ENCODE measurements around the gene RPA3. TPM values are rescaled to one million over a fixed set of nuclear protein-coding genes. Genes with fewer than 3 reads are reported as not detected.

RPA3 gene
- total and polyA plus RNA-seq, 2 of the 13 experiments (the other 11 are each of a cell fraction or from before 2014, with no cell fraction given) = 38.3 to 154 TPM

- H3K27ac ChIP-seq (ENCODE audit: extremely low read length, insufficient read depth, low read length) = peak overlapping the region; percentile 58
- FAIRE-seq = no peak
- H3K36me3 ChIP-seq (replicated peaks in 1 of 2; ENCODE audit: control insufficient read depth in 1 of 2, insufficient read depth in 2 of 2, low read length in 2 of 2) = no peaks in the 10 kb centered on the region
- in situ Hi-C loops (cut with HindIII; ENCODE audit: extremely low pct_ligation_motif_present, low pct_unique_long_range_greater_than_20kb) = no loop called here
- WGBS (ENCODE audit: low lambda C conversion rate) = 30% methylated on average over 5 of the region's 6 CpGs
- H4K20me1 ChIP-seq (ENCODE audit: insufficient read depth, low read length) = no peaks in the 10 kb centered on the region
- no peaks in the 10 kb centered on the region for H3K27me3 ChIP-seq (ENCODE audit: control insufficient read depth in 1 of 2, insufficient read depth in 2 of 2, low read length in 2 of 2)
- CTCF ChIA-PET (ENCODE audit: low intra/inter-chr PET ratio, low total read pairs) = no interaction called here
- peaks cover 38% of the 10 kb centered on the region for H3K79me2 ChIP-seq (ENCODE audit: insufficient read depth, low read length)
- H3K4me2 ChIP-seq (ENCODE audit: low read depth, low read length) = peak overlapping the region; percentile 21
- no peaks in the 10 kb centered on the region for H3K9me3 ChIP-seq (ENCODE audit: low read length)
- ATAC-seq = peak; percentile 69
- H3K4me3 ChIP-seq (replicated peaks in 1 of 3; ENCODE audit: insufficient read depth in 1 of 3, low read depth in 2 of 3, low read length in 3 of 3) = no peak overlapping the region
- intact Hi-C loops (cut with micrococcal nuclease; ENCODE audit: unreplicated experiment) = loop anchor here (10.0 kb wide), 1 partner anchor 223 kb away; no protein-coding TSS in a partner anchor
- H3K4me1 ChIP-seq (ENCODE audit: insufficient read depth, low read length) = peaks cover 65% of the 10 kb centered on the region
- no peak overlapping the region for H2AFZ ChIP-seq (ENCODE audit: low read length)
- POLR2A ChIA-PET = no interaction called here
- peak; percentile 51 for DNase-seq (ENCODE audit: low spot score)
- no TSS peak for BruUV-seq (replicated peaks)
- no peak overlapping the region for H3K9ac ChIP-seq (ENCODE audit: insufficient read depth, low read depth, low read length)
- TF ChIP-seq ZNF563 (CRISPR knock-in tag; IDR thresholded peaks at IDR 0.05) (no peak), ZNF770 (CRISPR knock-in tag; IDR thresholded peaks at IDR 0.05) (peak; percentile 47; the same call in 1 of the 2 replicates), ZNF180 (CRISPR knock-in tag; IDR thresholded peaks at IDR 0.05; ENCODE audit: borderline replicate concordance, low read depth) (no peak), RFX5 (IDR thresholded peaks at IDR 0.05; ENCODE audit: low read depth, low read length) (peak; percentile 55), ZBTB49 (CRISPR knock-in tag; IDR thresholded peaks at IDR 0.05; ENCODE audit: borderline replicate concordance) (no peak), NCOA2 (CRISPR knock-in tag; IDR thresholded peaks at IDR 0.05) (peak; percentile 60; the same call in 1 of the 2 replicates), ZNF124 (CRISPR knock-in tag; IDR thresholded peaks at IDR 0.05) (peak; percentile 52; the same call in 1 of the 2 replicates), SAP130 (CRISPR knock-in tag; IDR thresholded peaks at IDR 0.05; ENCODE audit: low read depth) (0 out of 2 replicates have a peak, but pooled peaks have one; percentile 27), THRA (CRISPR knock-in tag; IDR thresholded peaks at IDR 0.05; ENCODE audit: borderline replicate concordance) (peak; percentile 28; the same call in 1 of the 2 replicates), TBX2 (CRISPR knock-in tag; IDR thresholded peaks at IDR 0.05; ENCODE audit: borderline replicate concordance) (peak; percentile 46; the same call in 1 of the 2 replicates), PHF21A (CRISPR knock-in tag; IDR thresholded peaks at IDR 0.05) (peak; percentile 15; the same call in 1 of the 2 replicates), IRF9 (CRISPR knock-in tag; IDR thresholded peaks at IDR 0.05; ENCODE audit: borderline replicate concordance) (no peak), KAT8 (CRISPR knock-in tag; IDR thresholded peaks at IDR 0.05) (0 out of 2 replicates have a peak, but pooled peaks have one; percentile 15), NFE2 (CRISPR knock-in tag; IDR thresholded peaks at IDR 0.05) (no peak), FOSL2 (CRISPR knock-in tag; IDR thresholded peaks at IDR 0.05) (peak; percentile 48; the same call in 1 of the 2 replicates), MTA1 (CRISPR knock-in tag; IDR thresholded peaks at IDR 0.05; ENCODE audit: borderline replicate concordance) (no peak), SIX4 (CRISPR knock-in tag; IDR thresholded peaks at IDR 0.05) (0 out of 2 replicates have a peak, but pooled peaks have one; percentile 35), HNF4A (CRISPR knock-in tag; IDR thresholded peaks at IDR 0.05) (peak; percentile 87)
These were observed 70.8 kb downstream of the RPA3 start for GRCh38 chr7:7647495-7648036.

All from HepG2 (cell line).